Skeletal muscle satellite cell (primary cell): ENCODE data around the gene IL22.

ENCODE experiments used
- H3K27me3 ChIP-seq: 2 replicates; pipeline ENCODE4 v1.7.0; 2013; ENCODE audit warnings: low read length; ENCODE audit not compliant: control insufficient read depth, insufficient read depth
- H3K36me3 ChIP-seq: 2 replicates; pipeline ENCODE4 v1.7.0; 2013; ENCODE audit warnings: mild to moderate bottlenecking, control low read depth, low read length; ENCODE audit not compliant: insufficient read depth
- H3K4me1 ChIP-seq: 2 replicates; pipeline ENCODE4 v1.7.0; 2013; ENCODE audit warnings: low read length; ENCODE audit not compliant: control insufficient read depth, insufficient read depth
- H3K4me2 ChIP-seq: 2 replicates; pipeline ENCODE4 v1.7.0; 2013; ENCODE audit warnings: mild to moderate bottlenecking, low read length
- H3K4me3 ChIP-seq: 2 replicates; pipeline ENCODE4 v1.7.0; 2013; ENCODE audit warnings: low read length
- H3K9ac ChIP-seq: 2 replicates; pipeline ENCODE4 v1.7.0; 2013; ENCODE audit warnings: mild to moderate bottlenecking, low read depth, low read length, moderate library complexity
- H3K9me3 ChIP-seq: replicated peaks from 2 replicates; pipeline ENCODE4 v1.7.0; 2013; ENCODE audit warnings: mild to moderate bottlenecking, control low read depth, low read length

Gene IL22

GRCh38 chr12:68263366-68263765 is 10.0 kb upstream of the IL22 start:
- Histone ChIP-seq H3K27me3 (no peaks in the 10 kb centered on the region), H3K4me2 (no peak overlapping the region), H3K4me1 (peaks cover 35% of the 10 kb centered on the region), H3K9ac (no peak overlapping the region), H3K36me3 (no peaks in the 10 kb centered on the region), H3K4me3 (no peak overlapping the region), H3K9me3 (no peaks in the 10 kb centered on the region)

GRCh38 chr12:68261896-68262295 is 8.5 kb upstream of the IL22 start:
- Histone ChIP-seq H3K4me3 (no peak overlapping the region), H3K9ac (no peak overlapping the region), H3K4me2 (no peak overlapping the region), H3K27me3 (no peaks in the 10 kb centered on the region), H3K9me3 (no peaks in the 10 kb centered on the region), H3K36me3 (no peaks in the 10 kb centered on the region), H3K4me1 (peaks cover 23% of the 10 kb centered on the region)

- Histone ChIP-seq H3K4me1 (peaks cover 15% of the 10 kb centered on the region), H3K4me3 (no peak overlapping the region), H3K36me3 (no peaks in the 10 kb centered on the region), H3K4me2 (no peak overlapping the region), H3K9ac (no peak overlapping the region), H3K27me3 (no peaks in the 10 kb centered on the region), H3K9me3 (no peaks in the 10 kb centered on the region)
Observed at GRCh38 chr12:68260153-68260552, 6.7 kb upstream of the IL22 start.

DNA sequence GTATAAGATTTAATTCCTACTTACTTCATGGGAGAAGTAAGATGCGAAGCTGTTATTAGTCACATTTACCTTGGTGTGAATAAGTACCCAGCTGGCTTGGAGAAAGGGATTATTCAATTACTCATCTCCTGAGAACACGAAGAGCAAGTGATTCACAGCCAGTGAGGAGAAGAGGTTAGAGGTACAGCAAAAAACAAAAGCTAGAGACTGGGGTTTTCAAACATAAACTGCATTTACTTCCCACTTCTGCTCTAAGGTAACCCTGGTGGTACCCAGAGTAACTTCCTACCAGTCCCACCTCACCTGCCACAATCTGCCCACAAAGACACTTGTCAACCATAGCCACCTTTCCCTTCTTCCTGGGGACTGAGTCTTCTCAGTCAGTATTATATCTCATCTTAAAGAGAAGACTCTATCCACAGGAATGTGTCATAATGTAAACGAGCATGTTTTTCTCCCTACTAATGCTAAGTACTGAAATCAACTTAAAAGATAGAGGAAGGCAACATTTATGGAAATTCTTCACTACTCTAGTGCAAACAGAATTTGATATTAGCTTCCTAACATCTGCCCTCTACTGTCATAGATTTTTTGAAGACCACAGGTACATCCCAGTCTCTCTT is 6.0 kb upstream of the IL22 start:
- Histone ChIP-seq H3K9ac (no peak overlapping the region), H3K4me2 (peak overlapping the region; percentile 54), H3K36me3 (no peaks in the 10 kb centered on the region), H3K27me3 (no peaks in the 10 kb centered on the region), H3K4me1 (peaks cover 9% of the 10 kb centered on the region), H3K9me3 (no peaks in the 10 kb centered on the region), H3K4me3 (peak overlapping the region; percentile 41)

- no peaks in the 10 kb centered on the region for H3K36me3 ChIP-seq
- no peaks in the 10 kb centered on the region for H3K9me3 ChIP-seq
- H3K4me3 ChIP-seq: no peak overlapping the region
- H3K9ac ChIP-seq: no peak overlapping the region
- no peak overlapping the region for H3K4me2 ChIP-seq
- peaks cover 23% of the 10 kb centered on the region for H3K27me3 ChIP-seq
- H3K4me1 ChIP-seq: no peaks in the 10 kb centered on the region
Observed at GRCh38 chr12:68252077-68252476, 1.3 kb downstream of the IL22 start.

- Histone ChIP-seq H3K36me3 (no peaks in the 10 kb centered on the region), H3K4me2 (no peak overlapping the region), H3K27me3 (peaks cover 29% of the 10 kb centered on the region), H3K9ac (no peak overlapping the region), H3K4me1 (no peaks in the 10 kb centered on the region), H3K4me3 (no peak overlapping the region), H3K9me3 (no peaks in the 10 kb centered on the region)
Observed at GRCh38 chr12:68250454-68250853, 3.0 kb downstream of the IL22 start.

- Histone ChIP-seq H3K9me3 (no peaks in the 10 kb centered on the region), H3K4me2 (no peak overlapping the region), H3K4me3 (no peak overlapping the region), H3K4me1 (no peaks in the 10 kb centered on the region), H3K27me3 (peaks cover 26% of the 10 kb centered on the region), H3K36me3 (no peaks in the 10 kb centered on the region), H3K9ac (no peak overlapping the region)
Observed at GRCh38 chr12:68247785-68248184, 5.6 kb downstream of the IL22 start.

DNA sequence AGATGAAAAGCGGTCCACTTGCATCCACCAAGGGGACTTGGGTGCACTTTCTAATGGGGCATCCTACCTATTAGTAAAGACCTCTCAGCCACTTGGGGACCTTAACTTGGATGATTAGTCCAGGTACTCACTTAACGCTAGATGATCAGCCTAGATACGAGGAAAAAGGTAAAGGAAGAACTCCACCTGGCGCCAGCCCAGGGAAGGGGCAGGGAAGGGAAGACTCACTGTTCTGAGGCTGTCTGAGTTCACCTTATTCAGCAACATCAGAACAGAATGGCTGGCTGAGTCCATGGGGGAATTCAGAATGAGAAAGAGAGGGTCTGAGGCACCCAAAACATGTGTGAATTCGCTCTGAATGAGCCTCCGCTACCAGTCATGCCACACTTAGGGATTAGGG is 7.1 kb downstream of the IL22 start:
- Histone ChIP-seq H3K4me1 (peaks cover under 1% of the 10 kb centered on the region), H3K9ac (no peak overlapping the region), H3K27me3 (peaks cover 24% of the 10 kb centered on the region), H3K4me3 (no peak overlapping the region), H3K4me2 (no peak overlapping the region), H3K36me3 (no peaks in the 10 kb centered on the region), H3K9me3 (no peaks in the 10 kb centered on the region)

DNA sequence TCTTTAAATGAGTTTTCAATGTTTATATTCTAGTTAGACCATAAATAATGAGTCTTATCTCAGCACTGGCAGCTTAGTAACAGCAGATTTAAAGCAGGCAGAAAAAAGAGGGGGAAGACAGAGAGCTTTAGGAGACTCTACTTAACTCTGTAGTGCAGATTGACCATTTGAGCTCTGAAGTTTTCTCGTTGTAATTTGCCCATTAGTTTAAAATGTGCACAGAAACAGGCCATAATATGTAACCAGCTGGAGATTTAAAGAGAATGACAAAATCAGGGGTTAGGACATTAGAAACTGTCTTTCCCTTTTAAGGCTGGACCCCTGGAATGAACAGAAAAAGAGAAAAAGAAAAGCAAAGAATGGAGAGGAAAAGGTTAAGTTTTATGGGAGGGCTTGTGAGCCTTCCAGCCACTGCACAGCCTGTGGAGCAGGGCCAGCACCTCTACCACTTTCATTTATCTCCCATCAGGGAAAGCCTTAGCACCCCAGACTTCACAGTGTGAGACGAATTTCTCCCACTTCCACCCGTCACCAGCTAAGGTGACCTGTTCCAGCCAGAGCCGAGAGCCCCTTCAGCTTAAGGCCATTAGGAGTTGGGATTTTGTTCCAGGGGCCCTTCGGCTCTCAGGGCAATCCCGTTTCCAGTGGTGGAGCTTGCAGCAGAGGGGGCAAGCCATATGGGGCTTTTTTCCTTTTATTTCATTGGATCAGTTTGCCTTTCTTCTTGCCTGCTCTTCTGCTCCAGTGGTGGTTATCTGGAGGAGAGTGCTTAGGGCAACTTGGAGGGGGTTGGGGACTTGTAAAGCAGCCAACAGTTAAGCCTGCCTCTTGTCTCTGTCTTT is 8.0 kb downstream of the IL22 start:
- H3K9me3 ChIP-seq: no peaks in the 10 kb centered on the region
- H3K27me3 ChIP-seq: peaks cover 17% of the 10 kb centered on the region
- peaks cover 7% of the 10 kb centered on the region for H3K4me1 ChIP-seq
- no peak overlapping the region for H3K4me2 ChIP-seq
- no peak overlapping the region for H3K4me3 ChIP-seq
- no peaks in the 10 kb centered on the region for H3K36me3 ChIP-seq
- no peak overlapping the region for H3K9ac ChIP-seq

GRCh38 chr12:68242777-68243176 is 10.6 kb downstream of the IL22 start:
- Histone ChIP-seq H3K4me1 (peaks cover 19% of the 10 kb centered on the region), H3K4me2 (no peak overlapping the region), H3K4me3 (no peak overlapping the region), H3K27me3 (peaks cover 14% of the 10 kb centered on the region), H3K9me3 (no peaks in the 10 kb centered on the region), H3K9ac (no peak overlapping the region), H3K36me3 (no peaks in the 10 kb centered on the region)

GRCh38 chr12:68240975-68241374 is 12.4 kb downstream of the IL22 start:
- H3K27me3 ChIP-seq: peaks cover 5% of the 10 kb centered on the region
- peaks cover 32% of the 10 kb centered on the region for H3K4me1 ChIP-seq
- no peaks in the 10 kb centered on the region for H3K9me3 ChIP-seq
- no peaks in the 10 kb centered on the region for H3K36me3 ChIP-seq
- H3K4me3 ChIP-seq: no peak overlapping the region
- no peak overlapping the region for H3K9ac ChIP-seq
- H3K4me2 ChIP-seq: peak overlapping the region; percentile 65

DNA sequence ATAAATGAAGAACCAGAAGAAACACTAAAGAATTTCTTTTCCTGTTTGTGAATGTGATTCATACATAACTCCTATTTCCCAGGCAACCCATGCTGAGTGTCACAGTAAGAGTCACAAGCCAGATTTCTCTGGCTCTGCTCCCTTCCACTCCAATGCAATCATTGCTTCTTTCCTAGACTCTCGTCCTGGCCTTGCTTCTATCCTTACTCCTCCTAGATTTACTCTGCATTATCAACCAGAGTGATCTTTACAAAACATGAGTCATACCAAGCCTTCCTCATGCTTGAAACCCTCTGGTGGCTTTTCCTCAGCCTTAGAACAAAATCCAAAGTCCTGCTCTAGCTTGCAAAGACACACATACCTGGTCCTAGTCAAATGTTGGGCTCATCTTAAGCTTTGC is 13.3 kb downstream of the IL22 start:
- Histone ChIP-seq H3K4me3 (no peak overlapping the region), H3K9me3 (no peaks in the 10 kb centered on the region), H3K36me3 (no peaks in the 10 kb centered on the region), H3K27me3 (no peaks in the 10 kb centered on the region), H3K4me1 (peaks cover 32% of the 10 kb centered on the region), H3K4me2 (no peak overlapping the region), H3K9ac (no peak overlapping the region)
